K562 (cell line): ENCODE data around the gene ZNF200. TPM values are rescaled to one million over a fixed set of nuclear protein-coding genes. Genes with fewer than 3 reads are reported as not detected.

Experiments used
- ARNT ChIP-seq, 2 experiments: fragments of 450-650 bp; IDR thresholded peaks; 2 replicates each; pipeline ENCODE4 v1.6.1; 2016; ENCODE audit warnings: mild to moderate bottlenecking in 1 of 2
- C11orf30 ChIP-seq: fragments of 450-650 bp; IDR thresholded peaks from 2 replicates; pipeline ENCODE4 v1.6.1; 2016; ENCODE audit warnings: low read depth, mild to moderate bottlenecking
- CXXC5 ChIP-seq: fragments of 250-450 bp; sonication (Bioruptor Pico); IDR thresholded peaks from 2 replicates; pipeline ENCODE4 v1.8.0; 2022; ENCODE audit warnings: inconsistent platforms, mild to moderate bottlenecking, moderate library complexity
- EGR1 ChIP-seq: fragments of 450-650 bp; conservative IDR thresholded peaks from 2 replicates; pipeline ENCODE4 v1.6.1; 2017; ENCODE audit warnings: mild to moderate bottlenecking
- ELF1 ChIP-seq: fragments of 200-800 bp; sonication (Bioruptor generic); IDR thresholded peaks from 2 replicates; pipeline ENCODE4 v1.6.1; 2016; ENCODE audit warnings: missing genetic modification characterization, missing compliant biosample characterization
- KDM1A ChIP-seq, 2 experiments: fragments of 450-650 bp; IDR thresholded peaks; 2 replicates each; pipeline ENCODE4 v1.6.1; 2016; ENCODE audit warnings: mild to moderate bottlenecking in 2 of 2
- MTA1 ChIP-seq: fragments of 450-650 bp; IDR thresholded peaks from 2 replicates; pipeline ENCODE4 v1.6.1; 2017; ENCODE audit warnings: borderline replicate concordance
- MTA3 ChIP-seq: fragments of 450-650 bp; formaldehyde crosslinking; IDR thresholded peaks from 2 replicates; pipeline ENCODE4 v1.6.1; 2017; ENCODE audit warnings: mild to moderate bottlenecking, borderline replicate concordance
- STAT5B ChIP-seq: fragments of 250-450 bp; sonication (Bioruptor Pico); IDR thresholded peaks from 2 replicates; pipeline ENCODE4 v1.8.0; 2021; ENCODE audit warnings: mild to moderate bottlenecking, inconsistent platforms
- TOE1 ChIP-seq, 2 experiments: fragments of 450-650 bp in 1 of 2; sonication (generic) in 1 of 2; formaldehyde crosslinking in 1 of 2; IDR thresholded peaks; 2 replicates each; pipeline versions ENCODE4 v1.7.1 to v1.8.0; 2016 to 2022; ENCODE audit warnings: borderline replicate concordance in 2 of 2, mild to moderate bottlenecking in 2 of 2, antibody characterized with exemption in 1 of 2, inconsistent platforms in 1 of 2, low read depth in 1 of 2, missing genetic modification reagents in 1 of 2, moderate library complexity in 1 of 2
- ZNF586 ChIP-seq: fragments of 450-650 bp; formaldehyde crosslinking; conservative IDR thresholded peaks from 2 replicates; pipeline ENCODE4 v1.4.0; 2020; ENCODE audit warnings: mild to moderate bottlenecking, moderate library complexity
- polyA plus RNA-seq, 8 experiments: library from polyadenylated mRNA; depleted of rRNA in 4 of 8; stranded (reverse) in 5 of 8; unstranded in 3 of 8; fragments of >200 nt; fragmentation: Nextera tagmentation in 2 of 8; fragmentation: Illumina TruSeq in 1 of 8; extraction: Ambion mirVana in 2 of 8; extraction: Trizol in 1 of 8; gene quantifications; 2 replicates each; pipeline versions ENCODE4 v1.2.1 to v1.2.3, GENCODE V29; 2011 to 2014; ENCODE audit warnings: inconsistent platforms in 1 of 8, missing spikeins in 1 of 8
- total RNA-seq, 7 experiments: library from RNA; depleted of rRNA in 6 of 7; stranded (reverse); fragments of >200 nt in 6 of 7; fragmentation: Illumina TruSeq in 2 of 7; extraction: Trizol in 2 of 7; gene quantifications; 2 replicates each; pipeline versions ENCODE4 v1.2.1 to v1.2.3, GENCODE V29; 2011 to 2021; ENCODE audit warnings: low replicate concordance in 1 of 7
- TF ChIP-seq, protein P1 (sequence below), 2 experiments: fragments of 450-650 bp; IDR thresholded peaks; 2 replicates each; pipeline ENCODE4 v1.6.1; 2016
- TF ChIP-seq, protein P2 (sequence below): fragments of 250-450 bp; sonication (Bioruptor Pico); IDR thresholded peaks from 2 replicates; pipeline ENCODE4 v1.5.0; 2021; ENCODE audit warnings: mild to moderate bottlenecking, moderate library complexity
- TF ChIP-seq, protein P3 (sequence below), 3 experiments: fragments of 200-800 bp in 1 of 3; fragments of 250-450 bp in 1 of 3; fragments of 450-650 bp in 1 of 3; sonication (Bioruptor Pico) in 1 of 3; sonication (Bioruptor generic) in 1 of 3; formaldehyde crosslinking in 1 of 3; IDR thresholded peaks; 2 replicates each; pipeline versions ENCODE4 v1.6.1 to v1.8.0; 2016 to 2022; ENCODE audit warnings: mild to moderate bottlenecking in 2 of 3, missing genetic modification characterization in 2 of 3, missing compliant biosample characterization in 1 of 3, moderate library complexity in 1 of 3
- TF ChIP-seq, protein P4 (sequence below): fragments of 200-800 bp; sonication (Bioruptor generic); IDR thresholded peaks from 2 replicates; pipeline ENCODE4 v1.6.1; 2017; ENCODE audit warnings: missing genetic modification characterization, missing compliant biosample characterization

ZNF200 gene
- total and polyA plus RNA-seq, 9 of the 15 experiments (the other 6 are each of a cell fraction or from before 2014, with no cell fraction given): 4.8 to 14.5 (median 9.2) TPM

DNA sequence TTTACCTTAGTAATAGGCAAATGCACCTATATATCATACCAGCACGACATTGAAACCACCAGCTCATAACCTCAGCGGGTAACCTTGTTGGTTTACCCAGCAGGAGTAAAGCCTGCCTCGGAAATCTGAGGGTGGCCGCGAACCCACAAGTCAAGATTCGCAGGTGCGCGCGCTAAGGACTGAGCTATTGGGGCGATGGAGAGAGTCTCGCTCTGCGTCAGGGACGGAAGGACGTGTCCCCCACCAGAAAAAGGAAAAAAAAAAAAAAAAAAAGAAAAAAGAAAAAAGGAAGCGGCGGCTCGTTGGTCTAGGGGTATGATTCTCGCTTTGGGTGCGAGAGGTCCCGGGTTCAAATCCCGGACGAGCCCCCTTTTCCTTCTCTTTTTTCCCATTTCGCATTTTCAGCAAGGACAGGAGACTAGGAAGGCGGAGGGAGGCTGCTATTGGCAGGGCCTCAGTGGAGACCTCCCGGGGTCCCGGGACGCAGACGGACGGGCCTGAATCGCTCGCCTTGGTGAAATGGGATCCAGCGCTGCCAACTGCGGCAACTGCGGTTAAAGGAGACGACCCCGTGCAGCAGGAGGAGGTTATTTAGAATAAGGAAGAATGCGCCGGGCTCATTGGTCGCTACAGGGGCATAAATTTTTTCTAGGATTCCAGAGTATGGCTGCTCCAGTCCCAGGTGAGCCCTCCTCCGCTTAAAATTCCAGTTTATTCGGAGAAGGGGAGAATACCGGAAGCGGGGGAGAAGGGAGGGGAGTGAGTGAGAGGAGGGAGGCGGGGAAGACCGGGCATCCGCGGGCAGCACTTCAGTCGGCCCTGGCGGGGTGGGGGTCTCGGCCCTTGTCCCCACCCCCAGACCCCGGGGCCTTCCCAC is 46.9 kb downstream of the ZNF200 start, which contains the start of gene OR1F1 (continued):
- TF ChIP-seq, protein P1, sequence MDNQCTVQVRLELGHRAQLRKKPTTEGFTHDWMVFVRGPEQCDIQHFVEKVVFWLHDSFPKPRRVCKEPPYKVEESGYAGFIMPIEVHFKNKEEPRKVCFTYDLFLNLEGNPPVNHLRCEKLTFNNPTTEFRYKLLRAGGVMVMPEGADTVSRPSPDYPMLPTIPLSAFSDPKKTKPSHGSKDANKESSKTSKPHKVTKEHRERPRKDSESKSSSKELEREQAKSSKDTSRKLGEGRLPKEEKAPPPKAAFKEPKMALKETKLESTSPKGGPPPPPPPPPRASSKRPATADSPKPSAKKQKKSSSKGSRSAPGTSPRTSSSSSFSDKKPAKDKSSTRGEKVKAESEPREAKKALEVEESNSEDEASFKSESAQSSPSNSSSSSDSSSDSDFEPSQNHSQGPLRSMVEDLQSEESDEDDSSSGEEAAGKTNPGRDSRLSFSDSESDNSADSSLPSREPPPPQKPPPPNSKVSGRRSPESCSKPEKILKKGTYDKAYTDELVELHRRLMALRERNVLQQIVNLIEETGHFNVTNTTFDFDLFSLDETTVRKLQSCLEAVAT (IDR thresholded peaks at IDR 0.05): peak in 1 of 2 experiments; percentile 57; a peak in 2 of 4 replicates
- TF ChIP-seq STAT5B (CRISPR knock-in tag): no peak
- TF ChIP-seq, protein P2, sequence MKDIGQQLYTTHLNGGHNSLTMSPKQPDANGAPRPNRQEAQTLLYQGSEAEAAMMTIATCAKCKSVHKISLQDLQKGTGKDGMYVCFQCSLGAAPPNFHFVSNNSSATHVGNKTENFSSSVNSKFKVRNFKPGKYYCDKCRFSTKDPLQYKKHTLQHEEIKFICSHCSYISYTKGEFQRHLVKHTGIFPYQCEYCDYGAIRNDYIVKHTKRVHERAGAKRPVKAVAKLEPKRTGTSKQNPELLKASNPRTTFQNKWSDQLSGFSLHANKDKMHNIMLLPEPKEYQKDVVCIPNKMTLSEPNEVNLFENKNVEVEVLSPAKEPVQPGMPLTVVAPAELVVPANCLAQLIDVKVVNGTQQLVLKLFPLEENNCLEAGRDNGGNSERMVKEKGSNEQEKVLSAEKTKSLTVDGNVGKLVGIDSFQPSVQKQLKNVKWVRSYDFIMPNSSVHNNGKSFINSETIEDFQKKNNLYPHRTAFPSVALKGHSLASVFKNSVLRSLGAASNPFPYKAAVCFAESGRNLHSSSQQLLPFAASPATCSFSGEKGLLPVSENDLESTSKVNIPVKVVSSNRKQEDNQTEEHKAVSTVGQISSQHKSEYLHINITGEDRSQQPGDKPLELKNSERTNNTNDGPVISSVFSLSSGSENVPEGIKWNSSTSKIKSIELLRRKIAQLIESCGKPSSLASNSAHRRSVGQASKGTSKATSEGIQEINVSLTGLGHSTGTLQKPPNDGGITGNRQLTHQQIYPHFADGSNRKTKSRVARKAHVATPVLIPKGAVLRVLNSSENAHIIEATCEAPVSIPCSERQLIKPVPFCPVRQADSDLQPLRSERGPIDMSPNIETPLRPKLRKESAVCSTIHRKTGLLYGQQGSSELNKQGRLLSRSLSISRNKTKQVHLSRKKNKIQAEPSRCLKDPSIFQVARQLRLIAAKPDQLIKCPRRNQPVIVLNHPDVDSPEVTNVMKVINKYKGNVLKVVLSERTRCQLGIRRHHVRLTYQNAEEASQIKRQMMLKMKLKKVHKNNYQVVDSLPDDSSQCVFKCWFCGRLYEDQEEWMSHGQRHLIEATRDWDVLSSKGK (CRISPR knock-in tag): no peak
- TF ChIP-seq EGR1: peak; percentile 26; the same call in 1 of the 2 replicates
- TF ChIP-seq, protein P3, sequence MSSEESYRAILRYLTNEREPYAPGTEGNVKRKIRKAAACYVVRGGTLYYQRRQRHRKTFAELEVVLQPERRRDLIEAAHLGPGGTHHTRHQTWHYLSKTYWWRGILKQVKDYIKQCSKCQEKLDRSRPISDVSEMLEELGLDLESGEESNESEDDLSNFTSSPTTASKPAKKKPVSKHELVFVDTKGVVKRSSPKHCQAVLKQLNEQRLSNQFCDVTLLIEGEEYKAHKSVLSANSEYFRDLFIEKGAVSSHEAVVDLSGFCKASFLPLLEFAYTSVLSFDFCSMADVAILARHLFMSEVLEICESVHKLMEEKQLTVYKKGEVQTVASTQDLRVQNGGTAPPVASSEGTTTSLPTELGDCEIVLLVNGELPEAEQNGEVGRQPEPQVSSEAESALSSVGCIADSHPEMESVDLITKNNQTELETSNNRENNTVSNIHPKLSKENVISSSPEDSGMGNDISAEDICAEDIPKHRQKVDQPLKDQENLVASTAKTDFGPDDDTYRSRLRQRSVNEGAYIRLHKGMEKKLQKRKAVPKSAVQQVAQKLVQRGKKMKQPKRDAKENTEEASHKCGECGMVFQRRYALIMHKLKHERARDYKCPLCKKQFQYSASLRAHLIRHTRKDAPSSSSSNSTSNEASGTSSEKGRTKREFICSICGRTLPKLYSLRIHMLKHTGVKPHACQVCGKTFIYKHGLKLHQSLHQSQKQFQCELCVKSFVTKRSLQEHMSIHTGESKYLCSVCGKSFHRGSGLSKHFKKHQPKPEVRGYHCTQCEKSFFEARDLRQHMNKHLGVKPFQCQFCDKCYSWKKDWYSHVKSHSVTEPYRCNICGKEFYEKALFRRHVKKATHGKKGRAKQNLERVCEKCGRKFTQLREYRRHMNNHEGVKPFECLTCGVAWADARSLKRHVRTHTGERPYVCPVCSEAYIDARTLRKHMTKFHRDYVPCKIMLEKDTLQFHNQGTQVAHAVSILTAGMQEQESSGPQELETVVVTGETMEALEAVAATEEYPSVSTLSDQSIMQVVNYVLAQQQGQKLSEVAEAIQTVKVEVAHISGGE (CRISPR knock-in tag; IDR thresholded peaks at IDR 0.05): no peak
- TF ChIP-seq ARNT (IDR thresholded peaks at IDR 0.05): peak in 1 of 2 experiments; percentile 49; a peak in 1 of 4 replicates
- no peak for TF ChIP-seq MTA1
- no peak for TF ChIP-seq ZNF586 (CRISPR knock-in tag)
- peak; percentile 51 for TF ChIP-seq CXXC5 (CRISPR knock-in tag)
- peak; percentile 72 to 74; a peak in 3 of 4 replicates for TF ChIP-seq KDM1A (IDR thresholded peaks at IDR 0.05)
- TF ChIP-seq MTA3: peak; percentile 36; the same call in 1 of the 2 replicates
- TF ChIP-seq TOE1 (IDR thresholded peaks at IDR 0.05; ENCODE audit: borderline replicate concordance): peak; percentile 9; the same call in 1 of the 2 replicates
- no peak for TF ChIP-seq TOE1 (CRISPR knock-in tag; IDR thresholded peaks at IDR 0.05; ENCODE audit: borderline replicate concordance, low read depth)
- TF ChIP-seq, protein P4, sequence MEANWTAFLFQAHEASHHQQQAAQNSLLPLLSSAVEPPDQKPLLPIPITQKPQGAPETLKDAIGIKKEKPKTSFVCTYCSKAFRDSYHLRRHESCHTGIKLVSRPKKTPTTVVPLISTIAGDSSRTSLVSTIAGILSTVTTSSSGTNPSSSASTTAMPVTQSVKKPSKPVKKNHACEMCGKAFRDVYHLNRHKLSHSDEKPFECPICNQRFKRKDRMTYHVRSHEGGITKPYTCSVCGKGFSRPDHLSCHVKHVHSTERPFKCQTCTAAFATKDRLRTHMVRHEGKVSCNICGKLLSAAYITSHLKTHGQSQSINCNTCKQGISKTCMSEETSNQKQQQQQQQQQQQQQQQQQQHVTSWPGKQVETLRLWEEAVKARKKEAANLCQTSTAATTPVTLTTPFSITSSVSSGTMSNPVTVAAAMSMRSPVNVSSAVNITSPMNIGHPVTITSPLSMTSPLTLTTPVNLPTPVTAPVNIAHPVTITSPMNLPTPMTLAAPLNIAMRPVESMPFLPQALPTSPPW: peak; percentile 46
- TF ChIP-seq C11orf30: no peak
- TF ChIP-seq ELF1 (tag): peak; percentile 71
